Activated CD8-positive, alpha-beta memory T cell treated with anti-CD3 and anti-CD28 coated beads for 48 hours (primary cell): Measurements from ENCODE around the gene SOX14.

Experiments
- DNase-seq, 3 experiments: peaks; one replicate each; pipeline ENCODE4 v3.0.0-alpha.2; 2020; ENCODE audit warnings: low read depth in 2 of 3, low spot score in 2 of 3

SOX14 gene

DNA sequence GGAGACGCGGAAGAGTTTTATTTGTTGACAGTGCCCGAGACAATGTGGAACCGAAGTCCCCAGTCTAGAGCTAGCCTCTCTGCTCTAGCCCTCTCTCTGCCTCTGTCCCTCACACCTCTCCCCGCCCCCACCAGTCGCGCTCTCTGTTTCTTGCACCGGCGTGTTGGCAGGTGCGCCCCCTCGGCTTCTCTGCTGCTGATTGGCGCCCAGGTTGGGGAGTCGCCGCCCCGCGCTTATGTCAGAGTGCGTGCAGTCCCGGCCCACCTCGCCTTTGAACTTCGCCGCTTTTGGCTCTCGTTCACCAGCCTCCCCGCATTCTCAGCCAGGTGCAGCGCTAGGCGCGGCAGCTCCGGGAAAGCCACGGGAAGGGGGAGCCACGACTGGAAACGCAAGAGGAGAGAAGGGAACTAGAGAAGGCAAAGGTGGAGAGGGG, at the start of gene SOX14:
Gene SOX14 (plus strand): TSS at position 315 of the 433 bp plus-strand sequence. CDS start 470 bp downstream, outside the sequence.
- no peak for DNase-seq

DNA sequence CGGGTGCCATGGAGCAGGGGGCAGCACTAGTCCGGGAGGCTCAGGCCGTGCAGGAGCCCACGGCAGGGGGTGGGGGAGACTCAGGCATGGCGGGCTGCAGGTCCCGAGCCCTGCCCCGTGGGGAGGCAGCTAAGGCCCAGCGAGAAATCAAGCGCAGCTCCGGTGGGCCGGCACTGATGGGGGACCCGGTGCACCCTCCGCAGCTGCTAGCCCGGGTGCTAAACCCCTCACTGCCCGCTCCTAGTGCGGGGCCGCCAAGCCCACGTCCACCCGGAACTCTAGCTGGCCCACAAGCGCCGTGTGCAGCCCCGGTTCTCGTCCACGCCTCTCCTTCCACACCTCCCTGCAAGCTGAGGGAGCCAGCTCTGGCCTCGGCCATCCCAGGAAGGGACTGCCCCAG, 49.6 kb upstream of the SOX14 start:
- no peak for DNase-seq

DNA sequence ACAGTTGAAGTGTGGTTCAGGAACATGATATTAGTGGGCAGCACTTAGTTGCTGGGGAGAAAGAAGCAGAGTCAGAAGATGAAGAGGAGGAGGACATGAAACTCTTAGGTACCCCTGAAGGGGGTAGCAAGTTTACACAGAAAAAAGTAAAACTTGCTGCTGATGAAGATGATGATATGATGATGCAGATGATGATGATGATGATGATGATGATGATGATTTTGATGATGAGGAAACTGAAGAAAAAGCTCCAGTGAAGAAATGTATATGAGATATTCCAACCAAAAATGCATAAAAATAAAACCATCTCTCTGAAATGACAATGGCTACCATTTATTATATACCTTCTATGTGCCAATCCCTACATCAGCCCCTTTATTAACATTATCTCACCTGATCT, 39.9 kb upstream of the SOX14 start:
- DNase-seq, result no peak

DNA sequence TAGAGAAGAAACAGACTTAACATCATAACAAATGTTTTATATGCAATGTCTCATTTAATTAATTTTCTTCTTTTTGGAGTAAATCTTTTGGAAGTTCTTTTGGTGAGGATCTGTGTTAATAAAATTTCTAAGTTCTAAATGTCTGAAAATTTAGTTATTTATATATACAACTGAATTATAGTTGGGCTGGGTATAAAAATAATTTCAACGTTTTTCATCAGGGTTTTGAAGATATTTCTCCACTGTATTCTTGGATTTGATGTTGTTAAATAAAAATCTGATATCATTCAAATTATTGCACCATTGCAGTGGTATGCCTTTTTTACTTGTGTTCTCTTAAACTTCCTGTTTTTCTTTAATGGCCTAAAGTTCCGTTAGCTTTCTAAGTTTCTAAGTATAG, 26.9 kb upstream of the SOX14 start:
- DNase-seq, result no peak

DNA sequence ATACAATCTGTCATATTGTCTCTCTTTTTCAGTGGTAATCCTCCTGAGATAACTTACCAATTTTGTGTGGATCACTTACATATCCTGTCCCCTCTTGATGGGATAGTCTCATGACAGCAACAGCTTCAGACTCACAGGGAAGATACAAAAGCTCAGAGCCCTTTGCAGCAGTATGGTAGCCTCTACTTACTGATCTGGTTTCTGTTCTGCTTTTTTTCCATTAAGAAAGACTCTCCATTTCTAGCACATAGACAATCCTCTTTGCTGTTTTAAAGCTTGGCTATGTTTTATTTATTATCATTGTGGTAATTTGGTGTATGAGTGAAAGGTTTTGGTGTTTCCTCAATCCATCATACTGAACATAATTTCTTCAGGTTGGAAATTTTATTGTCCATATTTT, 25.4 kb upstream of the SOX14 start:
- no peak for DNase-seq

DNA sequence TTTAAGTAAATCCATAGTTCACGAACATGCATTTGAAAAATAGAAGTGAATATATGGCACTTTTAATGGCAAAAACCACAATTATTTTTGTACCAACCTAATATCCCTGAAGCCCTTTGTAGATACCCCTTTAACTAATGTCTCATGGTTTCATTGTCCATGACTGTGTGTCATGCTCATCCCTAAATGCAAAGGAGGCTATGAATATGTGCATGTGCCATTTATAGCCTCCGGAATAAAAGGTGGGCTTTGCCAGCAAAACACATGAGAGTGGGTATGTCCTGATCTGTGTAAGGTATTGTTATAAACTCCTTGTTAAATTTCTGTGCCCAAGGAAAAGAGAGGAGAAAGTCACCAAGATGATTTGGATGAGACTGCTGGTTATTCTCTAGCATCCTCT, 20.5 kb upstream of the SOX14 start:
- DNase-seq, result no peak

DNA sequence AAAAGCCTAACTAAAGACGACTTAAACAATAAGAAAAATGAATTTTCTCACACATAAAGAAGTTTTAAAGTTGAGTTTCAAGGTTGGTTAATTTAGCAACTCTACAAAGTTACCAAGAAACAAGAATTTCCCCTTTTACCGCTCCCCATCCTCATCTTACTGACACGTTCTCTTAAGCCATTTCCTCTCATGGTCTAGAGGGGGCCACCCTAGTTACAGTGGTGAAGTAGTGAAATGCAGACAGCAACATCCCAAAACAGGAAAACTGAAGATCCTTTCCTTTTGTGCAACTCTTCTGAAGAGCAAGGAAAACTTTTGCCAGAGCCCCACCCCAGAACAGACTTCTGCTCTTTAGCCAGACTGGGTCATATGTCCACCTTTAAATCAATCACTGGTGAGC, 17.3 kb upstream of the SOX14 start:
- DNase-seq, result no peak

DNA sequence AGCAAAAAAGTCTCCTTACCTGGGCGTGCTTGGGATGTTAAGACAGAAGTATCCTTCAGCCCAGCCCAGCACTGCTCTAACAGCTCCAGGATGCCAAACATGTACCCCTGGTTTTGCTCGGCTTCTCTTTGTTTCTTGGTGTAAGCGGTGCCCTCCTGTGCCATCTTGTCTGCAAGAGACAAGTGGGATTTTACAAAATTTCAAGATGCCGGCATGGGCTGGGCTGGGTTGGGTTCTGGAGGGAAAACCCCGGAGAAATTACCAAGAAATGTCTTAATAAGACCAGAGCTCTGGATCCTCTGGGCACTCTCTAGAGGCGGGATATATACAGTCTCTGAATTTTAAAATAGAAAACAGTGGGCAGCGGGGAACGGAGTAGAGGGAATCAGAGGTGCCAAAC, 4.6 kb upstream of the SOX14 start:
- no peak for DNase-seq

DNA sequence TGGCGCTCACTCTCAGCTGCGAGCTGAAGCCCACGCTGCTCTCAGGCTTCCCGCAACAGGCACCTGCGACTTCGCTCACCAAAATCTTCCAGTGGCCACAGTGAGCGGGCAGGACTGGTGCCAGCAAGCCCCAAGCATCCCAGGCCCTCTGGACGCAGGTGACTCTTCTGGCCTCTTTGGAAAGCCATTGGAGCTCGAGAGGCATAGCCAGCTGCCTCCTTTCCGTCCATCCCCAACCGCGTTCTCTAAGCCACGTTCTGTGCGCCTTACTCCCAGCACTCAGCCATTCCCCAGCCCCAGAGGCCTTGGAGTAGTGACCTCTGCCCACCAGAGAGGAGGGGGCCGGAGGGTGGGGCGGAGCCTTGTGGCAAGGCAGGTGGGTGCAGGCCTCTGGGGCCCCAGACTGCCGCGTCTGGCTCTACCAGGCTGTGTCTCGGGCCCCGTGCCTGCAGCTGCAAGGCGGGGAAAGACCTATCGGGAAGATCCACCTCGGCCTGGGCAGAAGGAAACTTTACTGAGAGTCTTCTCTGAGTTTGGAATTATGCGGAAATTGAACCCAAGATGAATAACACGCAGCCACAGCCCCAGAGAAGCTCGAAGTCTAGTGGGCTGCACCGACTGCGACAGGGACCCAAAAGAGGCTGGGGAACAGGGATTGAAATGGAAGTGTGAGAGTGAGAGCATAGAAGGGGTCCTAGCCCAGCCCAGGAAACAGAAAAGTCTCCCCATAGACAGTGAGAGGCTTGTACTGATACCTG, 3.6 kb upstream of the SOX14 start:
- no peak for DNase-seq

DNA sequence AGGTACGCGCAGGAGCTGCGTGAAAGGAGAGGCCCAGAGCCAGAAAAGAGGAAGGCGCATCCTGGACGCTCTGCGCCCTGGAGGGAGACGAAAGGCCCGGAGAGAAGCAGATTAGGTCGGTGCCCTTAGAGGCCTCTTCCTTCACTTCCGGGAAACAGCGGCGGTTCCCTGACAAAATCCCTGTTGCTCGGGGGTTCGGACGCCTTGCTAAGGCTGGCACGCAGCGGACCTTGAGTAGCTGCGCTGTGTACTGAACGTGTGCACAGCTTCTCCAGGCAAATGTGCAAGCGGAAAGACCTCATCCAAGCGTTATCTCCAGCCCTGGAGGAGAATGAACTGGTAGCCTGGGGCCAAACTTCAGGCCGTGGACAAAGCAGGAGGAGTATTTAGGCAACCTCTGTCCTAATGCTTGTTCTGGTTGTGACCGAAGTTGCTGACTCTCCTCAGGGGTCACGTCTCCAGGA, 3.0 kb upstream of the SOX14 start:
- DNase-seq, result no peak

DNA sequence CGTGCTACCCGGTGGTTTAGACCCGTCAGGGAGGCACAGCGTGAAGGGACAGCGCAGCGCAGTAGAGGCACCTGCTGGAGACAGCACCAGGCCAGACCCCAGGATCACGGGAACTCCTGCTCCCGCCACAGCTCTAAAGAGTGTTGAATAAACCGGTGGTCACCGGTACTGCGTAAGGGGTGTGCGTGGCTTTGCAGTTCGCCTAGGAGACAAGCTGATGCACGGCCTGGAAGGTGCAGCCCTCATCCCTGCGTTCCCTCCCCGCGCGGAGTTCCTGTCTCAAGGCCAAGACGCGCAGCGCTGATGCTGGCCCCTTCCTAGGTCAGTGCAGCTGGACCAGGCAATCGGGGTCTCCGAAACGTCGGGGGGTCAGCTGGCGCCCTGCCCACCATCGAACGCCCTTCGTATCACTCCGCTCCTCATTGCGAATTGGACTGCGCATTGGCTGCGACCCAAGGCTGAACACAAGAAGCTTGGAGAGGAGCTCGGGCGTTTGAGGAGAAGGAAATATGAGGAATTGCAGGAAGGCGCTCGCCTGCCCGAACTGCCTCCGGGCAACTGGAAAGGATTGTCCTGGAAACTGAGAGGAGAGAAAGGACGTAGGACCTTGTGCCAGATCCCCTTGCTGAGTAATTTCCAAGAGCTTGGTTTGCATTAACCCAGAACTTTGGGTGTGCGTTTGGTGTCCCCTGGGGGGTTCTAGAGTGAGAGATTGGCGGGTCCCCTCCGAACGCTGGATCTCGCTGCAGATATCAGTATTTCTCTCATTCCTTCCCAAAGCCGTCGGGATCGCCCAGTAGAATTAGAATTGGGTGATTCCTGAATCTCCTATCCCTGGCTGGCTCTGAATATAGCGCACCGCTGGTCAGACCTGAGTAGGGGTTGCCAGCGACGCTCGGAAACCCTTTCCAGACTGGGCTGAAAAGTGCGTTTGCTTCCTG, 2.3 kb upstream of the SOX14 start:
- no peak for DNase-seq

DNA sequence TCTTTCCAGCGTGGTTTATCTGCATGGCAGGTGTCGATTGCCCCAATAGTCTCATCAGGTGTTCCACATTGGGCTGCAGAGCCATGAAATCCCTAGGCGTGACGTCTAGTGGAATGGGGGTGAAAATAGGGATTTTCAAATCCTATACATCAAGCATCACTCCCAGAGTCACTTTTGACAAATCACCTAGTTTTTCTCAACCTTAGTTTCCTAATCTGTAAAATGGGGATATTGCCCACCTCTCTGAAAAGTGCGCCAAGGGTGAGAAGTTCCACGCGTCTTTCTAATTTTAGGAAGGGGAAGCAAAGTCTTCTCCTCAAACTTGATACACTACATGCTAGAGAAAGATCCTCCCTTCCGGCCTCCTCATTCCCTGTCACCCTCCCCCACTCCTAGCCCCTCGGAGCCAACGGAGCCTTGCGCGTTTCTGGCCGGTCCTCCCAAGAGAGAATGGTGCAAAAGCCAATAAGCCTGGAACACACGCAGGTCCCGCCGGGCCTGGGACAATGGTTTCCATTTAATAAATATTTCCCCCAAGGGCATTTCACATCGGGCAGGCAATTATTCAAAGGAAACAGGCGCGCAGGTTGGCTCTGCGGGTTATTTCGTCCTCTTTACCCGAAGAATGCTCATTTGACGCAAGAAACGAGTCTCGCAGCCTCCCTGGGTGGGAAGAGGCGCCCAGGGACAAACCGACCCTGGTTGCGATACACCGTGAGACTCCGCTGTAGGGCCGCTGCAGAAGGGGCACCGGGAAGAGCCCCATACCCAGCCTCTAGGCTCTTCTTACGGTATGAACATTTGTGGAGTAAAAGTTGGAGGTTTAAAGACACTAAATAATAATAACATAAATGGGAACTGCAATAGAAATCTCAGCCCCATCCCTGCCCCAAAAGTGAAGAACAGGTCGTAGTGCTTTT, 1.2 kb upstream of the SOX14 start:
- no peak for DNase-seq

DNA sequence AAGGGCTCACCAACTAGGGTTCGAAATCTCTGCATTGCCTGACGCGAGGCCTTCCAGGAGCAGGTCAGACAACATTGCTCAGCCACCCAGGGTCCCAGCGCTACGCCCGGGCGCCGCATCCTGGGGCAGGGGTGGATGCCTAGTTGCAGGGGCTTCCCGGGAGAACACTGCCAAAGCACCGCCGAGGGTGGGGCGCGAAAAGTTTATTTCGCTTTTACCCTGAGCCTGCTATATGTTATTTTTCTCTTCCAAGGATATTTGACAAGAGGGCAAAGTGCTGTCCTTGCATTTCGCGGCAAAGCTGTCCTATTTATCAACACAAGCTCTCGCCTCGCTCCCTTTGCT, 549 bp upstream of the SOX14 start:
- DNase-seq, result no peak

DNA sequence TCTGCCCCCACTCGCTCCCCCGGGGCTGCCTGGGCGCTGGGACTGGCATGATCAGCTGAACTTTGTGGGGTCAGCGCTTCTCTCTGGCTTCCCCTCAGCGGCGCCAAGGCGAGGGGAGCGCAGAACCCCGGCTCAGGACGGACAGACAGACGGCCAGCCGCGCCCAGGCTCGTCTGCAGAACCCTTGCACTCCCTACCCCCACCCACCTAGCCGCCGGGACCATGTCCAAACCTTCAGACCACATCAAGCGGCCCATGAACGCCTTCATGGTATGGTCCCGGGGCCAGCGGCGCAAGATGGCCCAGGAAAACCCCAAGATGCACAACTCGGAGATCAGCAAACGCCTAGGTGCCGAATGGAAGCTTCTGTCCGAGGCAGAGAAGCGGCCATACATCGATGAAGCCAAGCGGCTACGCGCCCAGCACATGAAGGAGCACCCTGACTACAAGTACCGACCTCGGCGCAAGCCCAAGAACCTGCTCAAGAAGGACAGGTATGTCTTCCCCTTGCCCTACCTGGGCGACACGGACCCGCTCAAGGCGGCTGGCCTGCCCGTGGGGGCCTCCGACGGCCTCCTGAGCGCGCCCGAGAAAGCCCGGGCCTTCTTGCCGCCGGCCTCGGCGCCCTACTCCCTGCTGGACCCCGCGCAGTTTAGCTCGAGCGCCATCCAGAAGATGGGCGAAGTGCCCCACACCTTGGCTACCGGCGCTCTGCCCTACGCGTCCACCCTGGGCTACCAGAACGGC, 621 bp downstream of the SOX14 start:
- DNase-seq, result no peak

DNA sequence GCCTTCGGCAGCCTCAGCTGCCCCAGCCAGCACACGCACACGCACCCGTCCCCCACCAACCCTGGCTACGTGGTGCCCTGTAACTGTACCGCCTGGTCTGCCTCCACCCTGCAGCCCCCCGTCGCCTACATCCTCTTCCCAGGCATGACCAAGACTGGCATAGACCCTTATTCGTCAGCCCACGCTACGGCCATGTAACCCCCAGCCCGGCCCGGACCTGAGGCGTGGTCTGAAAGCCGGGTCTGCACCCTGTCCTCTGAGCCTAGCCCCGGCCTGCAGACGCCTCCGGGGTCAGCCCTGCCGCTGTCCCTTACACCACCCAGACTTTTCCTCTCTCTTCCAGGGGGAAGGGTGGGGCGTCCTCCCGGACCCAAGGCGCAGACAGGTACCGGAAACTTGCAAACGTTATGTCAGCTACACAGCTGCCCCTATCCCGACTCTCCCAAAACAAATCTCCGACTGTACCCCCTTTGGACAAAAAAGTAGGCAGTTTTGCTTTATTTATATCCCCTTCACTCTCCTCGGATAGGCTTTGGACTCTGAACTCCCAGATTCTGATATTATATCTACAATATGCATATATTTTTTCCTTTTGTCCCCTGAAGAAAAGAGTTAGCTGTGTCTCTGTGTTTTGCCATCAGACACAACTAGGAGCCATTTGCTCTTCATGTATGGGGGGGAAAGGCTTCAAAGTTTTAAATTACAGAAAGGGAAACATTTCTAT, 1.4 kb downstream of the SOX14 start:
- DNase-seq, result no peak

DNA sequence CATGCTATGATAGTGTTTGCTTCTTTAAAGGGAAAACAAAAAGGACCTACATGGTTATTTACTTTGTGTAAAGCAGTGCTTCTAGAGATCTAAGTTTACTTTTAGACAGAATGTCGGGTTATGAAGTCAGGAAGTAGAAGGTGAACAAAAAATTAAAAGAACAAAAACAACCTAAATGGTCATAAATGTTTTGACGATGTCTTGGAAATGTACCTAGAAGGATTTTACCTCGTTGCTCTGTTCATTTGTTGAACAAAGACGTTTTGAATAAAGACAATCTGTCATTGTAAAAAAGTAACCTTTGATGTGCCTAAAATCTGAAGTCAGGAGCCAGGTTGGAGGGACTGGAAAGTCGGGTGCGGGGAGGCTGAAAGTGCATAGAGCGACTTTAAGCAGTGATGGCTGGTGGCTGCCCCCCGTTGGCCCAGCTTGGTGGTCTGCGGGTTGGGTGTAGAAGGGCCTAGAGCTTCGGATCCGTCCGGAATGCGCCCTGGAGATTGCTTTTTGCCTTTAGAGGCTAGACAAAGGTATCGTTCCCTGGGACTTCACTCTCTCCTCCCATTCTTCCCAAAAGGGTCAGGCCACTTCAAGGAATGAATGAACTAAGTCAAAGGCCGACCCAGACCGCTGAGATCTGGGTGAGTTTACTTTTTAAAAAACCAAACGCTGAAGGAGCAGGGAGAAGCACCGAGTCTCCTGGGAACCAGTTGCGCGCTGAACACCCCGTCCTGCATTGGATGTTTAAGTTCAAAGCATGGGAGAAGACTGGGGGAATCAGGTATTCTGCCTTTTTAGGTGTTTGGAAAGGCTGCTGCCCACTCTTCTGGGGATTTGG, 2.1 kb downstream of the SOX14 start:
- no peak for DNase-seq

DNA sequence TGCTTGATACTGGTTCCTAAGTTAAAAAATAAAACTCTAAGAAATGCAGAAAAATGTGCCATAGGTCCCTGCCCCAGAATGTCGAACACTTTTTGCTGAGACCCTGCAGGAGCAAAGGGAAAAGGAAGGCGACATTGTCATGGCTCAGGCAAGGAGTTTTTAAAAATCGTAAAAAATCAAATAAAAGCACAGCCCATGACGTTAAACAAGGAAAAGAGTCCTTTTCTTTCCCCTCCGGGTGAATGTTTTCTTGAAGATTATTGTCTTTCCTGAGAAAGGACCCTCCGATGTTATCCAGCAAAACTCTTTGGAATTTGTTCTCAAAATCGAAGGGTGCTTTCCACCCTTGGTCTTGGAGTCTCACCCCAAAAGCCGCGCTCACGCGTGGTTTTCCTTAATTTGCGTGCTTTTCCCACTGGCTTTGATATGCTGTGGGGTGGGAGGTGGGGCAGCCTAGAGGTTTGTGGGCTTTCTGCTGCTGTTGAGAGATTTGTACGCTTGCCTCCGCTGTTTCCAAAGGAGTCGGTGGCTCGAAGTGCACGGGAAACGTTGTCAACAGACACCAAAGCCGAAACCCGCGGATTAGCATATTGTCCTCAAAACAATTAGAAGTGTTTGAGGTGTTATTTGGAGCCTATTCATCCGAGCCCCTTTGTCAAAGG, 2.9 kb downstream of the SOX14 start:
- no peak for DNase-seq

DNA sequence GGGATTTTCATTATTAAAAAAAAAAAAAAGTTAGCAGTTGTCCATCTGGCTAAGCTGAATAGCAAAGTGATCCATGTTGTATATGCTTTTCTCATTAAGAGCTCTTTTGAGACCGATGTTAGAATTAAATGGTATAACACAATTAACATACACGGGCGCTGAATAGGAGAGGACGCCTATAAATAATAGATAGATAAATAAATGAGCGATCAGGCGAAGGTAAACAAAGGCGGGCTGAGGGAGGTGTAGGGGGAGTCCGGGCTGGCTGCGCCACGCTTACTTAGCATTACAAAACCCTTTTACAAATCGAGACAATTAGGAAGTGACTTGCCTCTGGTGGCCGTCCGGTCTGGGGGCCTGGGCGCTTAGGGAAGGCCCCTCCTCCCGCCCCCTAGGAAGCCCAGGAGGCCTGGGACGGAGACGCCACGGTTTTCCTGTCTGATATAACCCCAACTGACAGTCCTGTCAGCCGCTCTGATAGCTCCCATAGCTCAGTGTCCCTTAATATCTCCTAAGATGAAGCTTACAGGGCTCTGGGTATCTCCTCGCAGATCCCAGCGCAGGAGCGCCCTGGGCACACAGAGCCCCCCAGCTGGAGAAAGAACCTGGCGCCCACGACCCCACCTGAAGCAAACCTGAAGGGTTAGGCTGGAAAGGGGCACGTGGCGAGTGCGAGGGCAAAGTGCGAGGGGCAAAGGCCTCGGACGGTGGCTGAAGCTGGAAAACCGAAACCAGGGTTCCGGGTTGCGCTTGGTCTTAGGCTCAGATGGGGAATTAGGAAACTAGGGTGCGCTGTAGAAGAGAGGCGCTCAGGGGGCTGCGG, 3.6 kb downstream of the SOX14 start:
- DNase-seq, result no peak
